SK-N-SH treated with all-trans-retinoic acid at 6 μM for 48 hours (cell line): ENCODE measurements around the gene ADAMTS4.

ENCODE experiments used
- CSDC2 ChIP-seq: fragments of 250-450 bp; sonication (Bioruptor Pico); IDR thresholded peaks from 2 replicates; pipeline ENCODE4 v1.5.0; 2020; ENCODE audit warnings: mild to moderate bottlenecking, moderate library complexity
- OSR1 ChIP-seq: fragments of 250-450 bp; sonication (Bioruptor Pico); IDR thresholded peaks from 2 replicates; pipeline ENCODE4 v1.8.0; 2022; ENCODE audit warnings: moderate library complexity, mild to moderate bottlenecking, inconsistent platforms
- PPARA ChIP-seq: fragments of 250-450 bp; sonication (Bioruptor Pico); IDR thresholded peaks from 2 replicates; pipeline ENCODE4 v1.5.0; 2020; ENCODE audit warnings: mild to moderate bottlenecking, borderline replicate concordance
- ZFP30 ChIP-seq: fragments of 450-650 bp; formaldehyde crosslinking; IDR thresholded peaks from 2 replicates; pipeline ENCODE4 v1.5.0; 2022; ENCODE audit warnings: mild to moderate bottlenecking, moderate library complexity
- ZNF565 ChIP-seq: fragments of 450-650 bp; formaldehyde crosslinking; conservative IDR thresholded peaks from 2 replicates; pipeline ENCODE4 v1.5.0; 2020; ENCODE audit warnings: low read depth, mild to moderate bottlenecking, moderate library complexity
- ZNF8 ChIP-seq: fragments of 450-650 bp; formaldehyde crosslinking; IDR thresholded peaks from 2 replicates; pipeline ENCODE4 v1.5.0; 2020; ENCODE audit warnings: mild to moderate bottlenecking, moderate library complexity

DNA sequence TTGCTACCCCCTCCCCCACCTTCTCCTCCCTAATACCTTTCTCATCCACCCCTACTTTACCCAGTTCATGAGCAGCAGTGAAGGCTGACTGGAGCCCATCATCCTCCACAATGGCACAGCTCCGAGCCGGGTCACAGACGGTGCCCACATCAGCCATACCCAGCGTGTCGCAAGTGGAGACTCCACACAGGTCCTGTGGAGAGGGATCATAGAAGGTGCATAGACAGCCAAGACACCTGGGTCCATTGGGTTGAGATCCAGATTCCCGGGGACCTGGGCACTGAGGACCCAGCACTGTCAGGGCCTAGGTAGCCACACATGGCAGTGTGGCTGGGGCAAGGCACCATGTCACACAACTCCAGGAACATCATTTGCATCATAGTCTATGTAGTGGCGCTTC, 2.7 kb downstream of the ADAMTS4 start:
- TF ChIP-seq ZFP30 (no peak), CSDC2 (no peak), ZNF8 (CRISPR knock-in tag) (no peak), OSR1 (no peak), ZNF565 (no peak), PPARA (CRISPR knock-in tag) (no peak)
